Activated CD4-positive, alpha-beta memory T cell treated with anti-CD3 and anti-CD28 coated beads for 36 hours (primary cell): ENCODE measurements around the gene TFR2. TPM values are rescaled to one million over a fixed set of nuclear protein-coding genes. Genes with fewer than 3 reads are reported as not detected.

Source experiments
- CTCF ChIA-PET: fragments of 350-600 bp; sonication (Branson Sonifier 250); formaldehyde crosslinking; loops from one replicate; lab custom pipeline; 2021; ENCODE audit warnings: antibody characterized with exemption, inconsistent platforms; lab: Charles Lee
- POLR2A ChIA-PET: fragments of 350-600 bp; sonication (Branson Sonifier 250); formaldehyde crosslinking; loops from one replicate; lab custom pipeline; 2021; ENCODE audit warnings: antibody characterized with exemption; lab: Charles Lee
- DNase-seq: peaks from one replicate; pipeline ENCODE4 v3.0.0-alpha.2; 2020
- H3K27ac Mint-ChIP-seq: one replicate; pipeline ENCODE4 v1.8.0; 2021; ENCODE audit warnings: mixed read lengths
- H3K27me3 Mint-ChIP-seq: one replicate; pipeline ENCODE4 v1.8.0; 2021; ENCODE audit warnings: mixed read lengths
- H3K36me3 Mint-ChIP-seq: one replicate; pipeline ENCODE4 v1.8.0; 2021; ENCODE audit warnings: mixed read lengths
- H3K4me1 Mint-ChIP-seq: one replicate; pipeline ENCODE4 v1.8.0; 2021; ENCODE audit warnings: low read depth, mixed read lengths
- H3K4me3 Mint-ChIP-seq: one replicate; pipeline ENCODE4 v1.8.0; 2021; ENCODE audit warnings: mild to moderate bottlenecking, mixed read lengths
- H3K9me3 Mint-ChIP-seq: one replicate; pipeline ENCODE4 v1.8.0; 2021; ENCODE audit warnings: mixed read lengths
- intact Hi-C: fragments of 100-400 bp; cut with micrococcal nuclease; formaldehyde crosslinking; loops from one replicate; pipeline ENCODE4 v1.15.1; 2023
- total RNA-seq, 2 experiments: library from RNA; stranded (reverse); gene quantifications; one replicate each; pipeline ENCODE4 v1.2.3, GENCODE V29; 2021

TFR2 gene
- total RNA-seq, 2 experiments from 2014 or later, result 8.7 to 9.9 TPM

- Mint-ChIP-seq H3K4me1 (peaks cover 20% of the 10 kb centered on the region), H3K4me3 (no peak overlapping the region), H3K9me3 (no peaks in the 10 kb centered on the region), H3K27ac (no peak overlapping the region), H3K36me3 (peaks cover 30% of the 10 kb centered on the region), H3K27me3 (no peaks in the 10 kb centered on the region)
- intact Hi-C loops, result no loop called here
- POLR2A ChIA-PET, result interaction anchor here (0.6 to 1.5 kb wide), 4 partner anchors 8 to 247 kb away, joined by 3 read pairs; partner anchors contain the start of gene PPP1R35
- DNase-seq, result no peak
- CTCF ChIA-PET, result interaction anchor here (1.1 to 2.1 kb wide), 2 partner anchors 8 to 51 kb away, joined by 5 to 11 read pairs; no protein-coding TSS in a partner anchor
Measured at GRCh38 chr7:100683659-100684533, 42.5 kb upstream of the TFR2 start.

- intact Hi-C loops, result no loop called here
- Mint-ChIP-seq H3K27ac (no peak overlapping the region), H3K4me3 (no peak overlapping the region), H3K36me3 (peaks cover 30% of the 10 kb centered on the region), H3K27me3 (no peaks in the 10 kb centered on the region), H3K9me3 (no peaks in the 10 kb centered on the region), H3K4me1 (peaks cover 19% of the 10 kb centered on the region)
- POLR2A ChIA-PET, result interaction anchor here (0.6 to 3.0 kb wide), 5 partner anchors 8 to 247 kb away, joined by 3 to 10 read pairs (median 3); partner anchors contain the start of genes GIGYF1 and PPP1R35
- CTCF ChIA-PET, result interaction anchor here (1.1 to 2.1 kb wide), 2 partner anchors 9 to 50 kb away, joined by 5 to 11 read pairs; no protein-coding TSS in a partner anchor
- no peak for DNase-seq
Measured at GRCh38 chr7:100682991-100683658, 41.8 kb upstream of the TFR2 start.

GRCh38 chr7:100682228-100682741 is 40.9 kb upstream of the TFR2 start:
- Mint-ChIP-seq H3K27me3 (no peaks in the 10 kb centered on the region), H3K27ac (no peak overlapping the region), H3K4me3 (no peak overlapping the region), H3K9me3 (no peaks in the 10 kb centered on the region), H3K4me1 (peaks cover 18% of the 10 kb centered on the region), H3K36me3 (peaks cover 32% of the 10 kb centered on the region)
- DNase-seq, result peak; percentile 40
- CTCF ChIA-PET, result interaction anchor here (1.1 to 6.8 kb wide), 3 partner anchors 10 to 49 kb away, joined by 5 to 61 read pairs (median 11); no protein-coding TSS in a partner anchor
- POLR2A ChIA-PET, result interaction anchor here (3.0 kb wide), 1 partner anchor 12 kb away, joined by 10 read pairs; the partner anchor contains the start of gene GIGYF1
- intact Hi-C loops, result no loop called here

- H3K27me3 Mint-ChIP-seq, result no peaks in the 10 kb centered on the region
- H3K9me3 Mint-ChIP-seq, result no peaks in the 10 kb centered on the region
- H3K36me3 Mint-ChIP-seq, result peaks cover 34% of the 10 kb centered on the region
- DNase-seq, result no peak
- peaks cover 20% of the 10 kb centered on the region for H3K4me1 Mint-ChIP-seq
- ChIA-PET CTCF (interaction anchor here (4.2 to 6.8 kb wide), 2 partner anchors 10 to 24 kb away, joined by 17 to 61 read pairs; partner anchors contain the start of gene POP7), POLR2A (interaction anchor here (1.5 to 3.0 kb wide), 3 partner anchors 12 to 49 kb away, joined by 4 to 10 read pairs (median 6); partner anchors contain the start of genes GIGYF1 and POP7)
- intact Hi-C loops, result no loop called here
- H3K4me3 Mint-ChIP-seq, result no peak overlapping the region
- no peak overlapping the region for H3K27ac Mint-ChIP-seq
Measured at GRCh38 chr7:100681491-100682227, 40.3 kb upstream of the TFR2 start.

- H3K36me3 Mint-ChIP-seq, result peaks cover 38% of the 10 kb centered on the region
- H3K4me3 Mint-ChIP-seq, result no peak overlapping the region
- H3K4me1 Mint-ChIP-seq, result peaks cover 24% of the 10 kb centered on the region
- no peaks in the 10 kb centered on the region for H3K9me3 Mint-ChIP-seq
- peak overlapping the region; percentile 19 for H3K27ac Mint-ChIP-seq
- no peaks in the 10 kb centered on the region for H3K27me3 Mint-ChIP-seq
- ChIA-PET POLR2A (interaction anchor here (0.6 to 3.0 kb wide), 6 partner anchors 11 to 198 kb away, joined by 3 to 10 read pairs (median 4); partner anchors contain the start of genes GIGYF1 and POP7), CTCF (interaction anchor here (4.2 to 6.8 kb wide), 2 partner anchors 11 to 25 kb away, joined by 17 to 61 read pairs; partner anchors contain the start of gene POP7)
- intact Hi-C loops, result no loop called here
- no peak for DNase-seq
Measured at GRCh38 chr7:100680576-100681271, 39.4 kb upstream of the TFR2 start.

- Mint-ChIP-seq H3K4me3 (no peak overlapping the region), H3K36me3 (peaks cover 31% of the 10 kb centered on the region), H3K4me1 (peaks cover 24% of the 10 kb centered on the region), H3K27ac (peak overlapping the region; percentile 19), H3K9me3 (no peaks in the 10 kb centered on the region), H3K27me3 (no peaks in the 10 kb centered on the region)
- ChIA-PET POLR2A (interaction anchor here (0.6 to 3.0 kb wide), 6 partner anchors 11 to 197 kb away, joined by 3 to 10 read pairs (median 4); partner anchors contain the start of genes GIGYF1 and POP7), CTCF (interaction anchor here (0.6 to 6.8 kb wide), 3 partner anchors 12 to 54 kb away, joined by 3 to 61 read pairs (median 17); partner anchors contain the start of genes POP7 and ZAN)
- intact Hi-C loops, result no loop called here
- no peak for DNase-seq
Measured at GRCh38 chr7:100679927-100680575, 38.7 kb upstream of the TFR2 start.

GRCh38 chr7:100679129-100679926 is 38.0 kb upstream of the TFR2 start:
- H3K4me3 Mint-ChIP-seq, result no peak overlapping the region
- intact Hi-C loops, result no loop called here
- CTCF ChIA-PET, result interaction anchor here (0.6 to 6.8 kb wide), 3 partner anchors 13 to 54 kb away, joined by 3 to 61 read pairs (median 17); partner anchors contain the start of genes POP7 and ZAN
- H3K27me3 Mint-ChIP-seq, result no peaks in the 10 kb centered on the region
- H3K27ac Mint-ChIP-seq, result peak overlapping the region; percentile 28
- no peak for DNase-seq
- peaks cover 35% of the 10 kb centered on the region for H3K36me3 Mint-ChIP-seq
- no peaks in the 10 kb centered on the region for H3K9me3 Mint-ChIP-seq
- peaks cover 24% of the 10 kb centered on the region for H3K4me1 Mint-ChIP-seq
- POLR2A ChIA-PET, result interaction anchor here (1.2 kb wide), 1 partner anchor 26 kb away, joined by 3 read pairs; the partner anchor contains the start of gene POP7

- ChIA-PET POLR2A (interaction anchor here (1.1 to 1.2 kb wide), 2 partner anchors 27 to 113 kb away, joined by 3 read pairs; partner anchors contain the start of gene POP7), CTCF (interaction anchor here (4.2 to 6.8 kb wide), 2 partner anchors 13 to 27 kb away, joined by 17 to 61 read pairs; partner anchors contain the start of gene POP7)
- Mint-ChIP-seq H3K36me3 (peaks cover 37% of the 10 kb centered on the region), H3K4me3 (peak overlapping the region; percentile 45), H3K27ac (peak overlapping the region; percentile 60), H3K27me3 (no peaks in the 10 kb centered on the region), H3K4me1 (peaks cover 24% of the 10 kb centered on the region), H3K9me3 (no peaks in the 10 kb centered on the region)
- intact Hi-C loops, result no loop called here
- DNase-seq, result no peak
Measured at GRCh38 chr7:100678291-100678984, 37.1 kb upstream of the TFR2 start.
